HL-60 (cell line): Measurements from ENCODE around the gene SEC14L5.

ENCODE experiments used
- GABPA ChIP-seq: IDR thresholded peaks from 2 replicates; pipeline ENCODE4 v1.6.1; 2012; ENCODE audit warnings: low read depth
- POLR2AphosphoS5 ChIP-seq: IDR thresholded peaks from 2 replicates; pipeline ENCODE4 v1.6.1; 2012; ENCODE audit warnings: low read depth
- TF ChIP-seq, protein P1 (sequence below): IDR thresholded peaks from one replicate; pipeline ENCODE4 v1.5.1; 2011; ENCODE audit warnings: low read length, control low read depth, inconsistent platforms; ENCODE audit not compliant: insufficient read depth
- TF ChIP-seq, protein P2 (sequence below): IDR thresholded peaks from 2 replicates; pipeline ENCODE4 v1.6.1; 2012; ENCODE audit warnings: low read depth; ENCODE audit not compliant: insufficient replicate concordance

DNA sequence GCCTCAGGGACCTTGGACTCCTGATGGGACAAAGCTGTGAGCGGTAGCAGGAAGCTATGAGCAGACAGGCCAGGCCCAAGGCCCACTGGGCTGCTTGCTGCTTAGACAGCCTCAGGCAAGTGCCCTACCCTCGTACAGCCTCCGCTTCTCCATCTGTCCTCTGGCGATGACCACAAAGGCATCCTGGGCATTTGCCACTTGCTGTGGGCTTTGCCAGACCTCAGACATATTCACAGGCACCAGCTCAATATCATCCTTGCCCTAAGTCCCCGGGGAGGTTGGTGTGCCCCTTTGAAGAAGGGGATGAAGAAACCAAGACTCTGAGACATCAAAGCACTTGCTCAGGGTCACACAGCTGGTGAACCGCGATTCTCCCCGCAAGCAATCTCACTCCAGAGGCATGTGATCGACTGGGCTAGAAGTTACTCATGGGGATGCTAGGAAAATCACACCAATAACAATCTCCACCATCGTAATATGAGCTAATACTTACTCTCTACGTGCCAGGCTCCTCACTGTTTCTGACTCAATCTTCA lies 42.8 kb upstream of the SEC14L5 start:
- TF ChIP-seq POLR2AphosphoS5 (no peak), GABPA (no peak)
- TF ChIP-seq, protein P1, sequence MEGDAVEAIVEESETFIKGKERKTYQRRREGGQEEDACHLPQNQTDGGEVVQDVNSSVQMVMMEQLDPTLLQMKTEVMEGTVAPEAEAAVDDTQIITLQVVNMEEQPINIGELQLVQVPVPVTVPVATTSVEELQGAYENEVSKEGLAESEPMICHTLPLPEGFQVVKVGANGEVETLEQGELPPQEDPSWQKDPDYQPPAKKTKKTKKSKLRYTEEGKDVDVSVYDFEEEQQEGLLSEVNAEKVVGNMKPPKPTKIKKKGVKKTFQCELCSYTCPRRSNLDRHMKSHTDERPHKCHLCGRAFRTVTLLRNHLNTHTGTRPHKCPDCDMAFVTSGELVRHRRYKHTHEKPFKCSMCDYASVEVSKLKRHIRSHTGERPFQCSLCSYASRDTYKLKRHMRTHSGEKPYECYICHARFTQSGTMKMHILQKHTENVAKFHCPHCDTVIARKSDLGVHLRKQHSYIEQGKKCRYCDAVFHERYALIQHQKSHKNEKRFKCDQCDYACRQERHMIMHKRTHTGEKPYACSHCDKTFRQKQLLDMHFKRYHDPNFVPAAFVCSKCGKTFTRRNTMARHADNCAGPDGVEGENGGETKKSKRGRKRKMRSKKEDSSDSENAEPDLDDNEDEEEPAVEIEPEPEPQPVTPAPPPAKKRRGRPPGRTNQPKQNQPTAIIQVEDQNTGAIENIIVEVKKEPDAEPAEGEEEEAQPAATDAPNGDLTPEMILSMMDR = no peak
- TF ChIP-seq, protein P2, sequence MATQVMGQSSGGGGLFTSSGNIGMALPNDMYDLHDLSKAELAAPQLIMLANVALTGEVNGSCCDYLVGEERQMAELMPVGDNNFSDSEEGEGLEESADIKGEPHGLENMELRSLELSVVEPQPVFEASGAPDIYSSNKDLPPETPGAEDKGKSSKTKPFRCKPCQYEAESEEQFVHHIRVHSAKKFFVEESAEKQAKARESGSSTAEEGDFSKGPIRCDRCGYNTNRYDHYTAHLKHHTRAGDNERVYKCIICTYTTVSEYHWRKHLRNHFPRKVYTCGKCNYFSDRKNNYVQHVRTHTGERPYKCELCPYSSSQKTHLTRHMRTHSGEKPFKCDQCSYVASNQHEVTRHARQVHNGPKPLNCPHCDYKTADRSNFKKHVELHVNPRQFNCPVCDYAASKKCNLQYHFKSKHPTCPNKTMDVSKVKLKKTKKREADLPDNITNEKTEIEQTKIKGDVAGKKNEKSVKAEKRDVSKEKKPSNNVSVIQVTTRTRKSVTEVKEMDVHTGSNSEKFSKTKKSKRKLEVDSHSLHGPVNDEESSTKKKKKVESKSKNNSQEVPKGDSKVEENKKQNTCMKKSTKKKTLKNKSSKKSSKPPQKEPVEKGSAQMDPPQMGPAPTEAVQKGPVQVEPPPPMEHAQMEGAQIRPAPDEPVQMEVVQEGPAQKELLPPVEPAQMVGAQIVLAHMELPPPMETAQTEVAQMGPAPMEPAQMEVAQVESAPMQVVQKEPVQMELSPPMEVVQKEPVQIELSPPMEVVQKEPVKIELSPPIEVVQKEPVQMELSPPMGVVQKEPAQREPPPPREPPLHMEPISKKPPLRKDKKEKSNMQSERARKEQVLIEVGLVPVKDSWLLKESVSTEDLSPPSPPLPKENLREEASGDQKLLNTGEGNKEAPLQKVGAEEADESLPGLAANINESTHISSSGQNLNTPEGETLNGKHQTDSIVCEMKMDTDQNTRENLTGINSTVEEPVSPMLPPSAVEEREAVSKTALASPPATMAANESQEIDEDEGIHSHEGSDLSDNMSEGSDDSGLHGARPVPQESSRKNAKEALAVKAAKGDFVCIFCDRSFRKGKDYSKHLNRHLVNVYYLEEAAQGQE = no peak
